DND-41 (cell line): ENCODE results near the gene PRDM8.

Source experiments
- CTCF ChIP-seq: IDR thresholded peaks from 2 replicates; pipeline ENCODE4 v1.5.1; 2012; ENCODE audit warnings: borderline replicate concordance, low read length, moderate library complexity, mild to moderate bottlenecking; ENCODE audit not compliant: poor library complexity, severe bottlenecking; ENCODE audit errors: extremely low read depth
- EZH2 ChIP-seq: IDR thresholded peaks from 3 replicates; pipeline ENCODE4 v1.6.1; 2012; ENCODE audit warnings: borderline replicate concordance, low read depth, mild to moderate bottlenecking, moderate library complexity, low read length, inconsistent platforms; ENCODE audit not compliant: severe bottlenecking

GRCh38 chr4:80232707-80233370, 35.5 kb downstream of the PRDM8 start:
- no peak for TF ChIP-seq EZH2
- TF ChIP-seq CTCF: no peak
